HG02678 (cell line): Measurements from ENCODE around the gene DUS3L.
"Not testable (repeated sequence)": the region's sequence is repeated elsewhere in the genome, so short reads cannot be mapped to it uniquely, and the experiment has no call there.

Experiments used
- ATAC-seq: cut with Tn5 transposase; IDR thresholded peaks from one replicate; pipeline ENCODE4 v1.9.1; 2021; ENCODE audit warnings: mild to moderate bottlenecking, moderate library complexity; ENCODE audit not compliant: unreplicated experiment

The DUS3L gene

GRCh38 chr19:5778402-5778801 lies 12.6 kb downstream of the DUS3L start:
- ATAC-seq, result no peak

- ATAC-seq, result no peak
Observed at GRCh38 chr19:5775668-5776309, 15.2 kb downstream of the DUS3L start.

- no peak for ATAC-seq
Observed at GRCh38 chr19:5774921-5775320, 16.0 kb downstream of the DUS3L start.

- ATAC-seq, result no peak
Observed at GRCh38 chr19:5773276-5773675, 17.7 kb downstream of the DUS3L start.

GRCh38 chr19:5772416-5772815 lies 18.5 kb downstream of the DUS3L start:
- no peak for ATAC-seq

- no peak for ATAC-seq
Observed at GRCh38 chr19:5767949-5768348, 23.0 kb downstream of the DUS3L start.

GRCh38 chr19:5765220-5765619 lies 25.7 kb downstream of the DUS3L start:
- no peak for ATAC-seq

- ATAC-seq, result no peak
Observed at GRCh38 chr19:5762608-5763217, 28.2 kb downstream of the DUS3L start.

GRCh38 chr19:5753743-5754142 lies 37.2 kb downstream of the DUS3L start:
- ATAC-seq, result no peak

- no peak for ATAC-seq
Observed at GRCh38 chr19:5751709-5752108, 39.3 kb downstream of the DUS3L start.

GRCh38 chr19:5749505-5749904 lies 41.5 kb downstream of the DUS3L start:
- ATAC-seq, result no peak

GRCh38 chr19:5748920-5749319 lies 42.0 kb downstream of the DUS3L start:
- not testable (repeated sequence) for ATAC-seq

- ATAC-seq, result not testable (repeated sequence)
Observed at GRCh38 chr19:5744999-5745398, 46.0 kb downstream of the DUS3L start.

- ATAC-seq, result no peak
Observed at GRCh38 chr19:5743630-5744029, 47.3 kb downstream of the DUS3L start.

- no peak for ATAC-seq
Observed at GRCh38 chr19:5742051-5742450, 48.9 kb downstream of the DUS3L start.

GRCh38 chr19:5738423-5738822 lies 52.5 kb downstream of the DUS3L start:
- no peak for ATAC-seq
